Immature natural killer cell (primary cell): Measurements from ENCODE around the gene PMPCB. TPM values are rescaled to one million over a fixed set of nuclear protein-coding genes. Genes with fewer than 3 reads are reported as not detected.

Source experiments
- DNase-seq, 3 donors: peaks; one replicate each; pipeline ENCODE4 v3.0.0; 2022; ENCODE audit warnings: mixed read lengths in 1 of 3
- H3K27ac Mint-ChIP-seq, 6 donors: one replicate each; pipeline ENCODE4 v1.8.0; 2020; ENCODE audit warnings: mixed read lengths in 6 of 6, mild to moderate bottlenecking in 5 of 6, inconsistent platforms in 4 of 6, moderate library complexity in 3 of 6
- H3K27me3 Mint-ChIP-seq, 3 donors: one replicate each; pipeline ENCODE4 v1.8.0; 2020 to 2021; ENCODE audit warnings: low read depth in 3 of 3, mild to moderate bottlenecking in 3 of 3, mixed read lengths in 3 of 3, moderate library complexity in 3 of 3, inconsistent platforms in 1 of 3
- H3K36me3 Mint-ChIP-seq, 3 donors: one replicate each; pipeline ENCODE4 v1.8.0; 2020; ENCODE audit warnings: mixed read lengths in 3 of 3, inconsistent platforms in 2 of 3, mild to moderate bottlenecking in 2 of 3
- H3K4me1 Mint-ChIP-seq, 2 donors: one replicate each; pipeline ENCODE4 v1.8.0; 2020; ENCODE audit warnings: inconsistent platforms in 2 of 2, mild to moderate bottlenecking in 2 of 2, mixed read lengths in 2 of 2, moderate library complexity in 1 of 2
- H3K4me3 Mint-ChIP-seq, 5 donors: one replicate each; pipeline ENCODE4 v1.8.0; 2020; ENCODE audit warnings: mild to moderate bottlenecking in 5 of 5, mixed read lengths in 5 of 5, inconsistent platforms in 3 of 5, moderate library complexity in 3 of 5
- H3K9me3 Mint-ChIP-seq, 6 donors: one replicate each; pipeline ENCODE4 v1.8.0; 2020; ENCODE audit warnings: mild to moderate bottlenecking in 6 of 6, mixed read lengths in 6 of 6, inconsistent platforms in 4 of 6, moderate library complexity in 3 of 6
- polyA plus RNA-seq, 3 donors: library from polyadenylated mRNA; unstranded; fragments of 300-500 nt; fragmentation: Illumina TruSeq; gene quantifications; one replicate each; pipeline ENCODE4 v1.2.3, GENCODE V29; 2021

Gene PMPCB
- polyA plus RNA-seq, 3 donors from 2014 or later = 43.0 to 60.7 (median 54.8) TPM

DNA sequence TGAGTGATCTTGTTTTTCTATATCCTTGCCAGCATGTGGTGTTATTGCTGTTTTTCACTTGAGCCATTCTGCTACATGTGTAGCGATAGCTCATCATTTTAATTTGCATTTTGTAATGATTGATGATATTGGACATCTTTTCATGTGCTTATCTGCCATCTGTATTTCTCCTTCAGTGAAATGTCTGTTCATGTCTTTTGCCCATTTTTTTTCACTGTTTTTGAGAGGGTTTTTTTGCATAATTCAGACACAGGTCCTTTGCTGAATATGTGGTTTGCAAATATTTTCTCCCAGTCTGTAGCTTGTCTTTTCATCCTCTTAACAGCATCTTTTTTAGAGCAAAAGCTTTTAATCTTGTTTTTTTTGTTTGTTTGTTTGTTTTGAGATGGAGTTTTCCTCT, 3.7 kb upstream of the PMPCB start:
- no peak for DNase-seq
- Mint-ChIP-seq H3K9me3 (no peaks in the 10 kb centered on the region), H3K4me3 (no peak overlapping the region), H3K27me3 (peaks cover 5 to 7% (median 7%) of the 10 kb centered on the region in 3 donors), H3K36me3 (no peaks in the 10 kb centered on the region), H3K27ac (no peak overlapping the region), H3K4me1 (peaks cover 16 to 30% of the 10 kb centered on the region in 2 donors)

DNA sequence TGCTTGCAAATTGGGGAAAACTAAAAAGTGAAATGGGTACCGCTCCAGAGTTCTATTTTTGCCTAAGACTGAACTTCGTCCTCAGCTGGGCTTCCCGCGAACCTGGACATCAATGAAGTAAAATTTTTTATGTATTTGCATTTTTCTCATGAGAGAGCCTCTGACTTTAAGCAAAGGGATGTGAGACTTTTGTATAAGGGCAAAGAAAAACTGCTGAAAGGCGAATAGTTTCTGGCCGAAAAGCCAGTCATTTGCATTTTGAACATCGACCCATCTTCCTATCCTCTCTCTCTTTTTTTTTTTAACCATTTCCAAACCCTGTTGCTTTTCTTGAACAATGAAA, 573 bp downstream of the PMPCB start:
- Mint-ChIP-seq H3K27ac (peak overlapping the region; percentile 90 to 93 (median 92)), H3K4me3 (peak overlapping the region; percentile 87 to 89 (median 89)), H3K4me1 (peaks cover 23 to 49% of the 10 kb centered on the region in 2 donors), H3K27me3 (peaks cover 0 to 5% (median 3%) of the 10 kb centered on the region in 3 donors), H3K9me3 (no peaks in the 10 kb centered on the region), H3K36me3 (peaks cover 0 to 18% (median 4%) of the 10 kb centered on the region in 3 donors)
- no peak for DNase-seq

DNA sequence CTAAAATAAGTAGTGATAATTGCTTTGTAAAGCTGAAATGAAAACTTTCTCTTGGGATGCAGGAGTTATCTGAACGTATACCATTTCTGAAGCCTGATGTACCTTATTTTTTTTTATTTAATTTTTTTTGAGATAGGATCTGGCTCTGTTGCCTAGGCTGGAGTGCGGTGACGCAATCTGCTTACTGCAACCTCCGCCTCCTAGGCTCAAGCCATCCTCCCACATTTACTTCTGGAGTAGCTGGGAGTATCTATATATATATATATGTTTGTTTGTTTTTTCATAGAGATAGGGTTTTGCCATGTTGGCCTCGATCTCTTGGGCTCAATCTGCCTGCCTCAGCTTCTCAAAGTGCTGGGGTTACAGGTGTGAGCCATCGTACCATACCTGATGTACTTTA, 2.4 kb downstream of the PMPCB start:
- Mint-ChIP-seq H3K27me3 (peaks cover 0 to 3% (median 1%) of the 10 kb centered on the region in 3 donors), H3K36me3 (peaks cover 0 to 29% (median 12%) of the 10 kb centered on the region in 3 donors), H3K4me3 (no peak overlapping the region), H3K27ac (no peak overlapping the region), H3K9me3 (no peaks in the 10 kb centered on the region), H3K4me1 (peaks cover 23 to 55% of the 10 kb centered on the region in 2 donors)
- DNase-seq = no peak

DNA sequence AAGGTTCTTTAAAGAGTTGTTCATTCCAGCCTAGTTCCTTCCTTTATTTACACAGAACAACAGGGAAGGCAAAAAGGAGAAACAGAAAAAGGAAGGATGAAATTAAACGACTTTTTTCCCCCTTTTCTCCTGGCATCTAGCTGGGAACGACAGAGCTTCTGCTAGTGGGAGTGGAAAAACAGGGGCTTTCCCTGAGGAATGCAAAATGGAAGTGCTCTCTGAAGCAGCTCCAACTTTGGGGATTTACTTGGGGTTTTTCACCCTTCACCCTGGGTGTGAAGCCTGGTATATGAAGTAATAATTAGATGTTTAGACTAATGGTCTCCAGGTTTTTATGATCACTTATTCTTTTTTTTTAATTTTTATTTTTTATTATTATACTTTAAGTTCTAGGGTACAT, 4.2 kb downstream of the PMPCB start:
- no peak for DNase-seq
- peaks cover 20 to 53% of the 10 kb centered on the region in 2 donors for H3K4me1 Mint-ChIP-seq
- H3K27me3 Mint-ChIP-seq = peaks cover 0 to 3% (median 1%) of the 10 kb centered on the region in 3 donors
- H3K9me3 Mint-ChIP-seq = no peaks in the 10 kb centered on the region
- H3K4me3 Mint-ChIP-seq = no peak overlapping the region
- H3K27ac Mint-ChIP-seq = no peak overlapping the region
- peaks cover 0 to 40% (median 16%) of the 10 kb centered on the region in 3 donors for H3K36me3 Mint-ChIP-seq

DNA sequence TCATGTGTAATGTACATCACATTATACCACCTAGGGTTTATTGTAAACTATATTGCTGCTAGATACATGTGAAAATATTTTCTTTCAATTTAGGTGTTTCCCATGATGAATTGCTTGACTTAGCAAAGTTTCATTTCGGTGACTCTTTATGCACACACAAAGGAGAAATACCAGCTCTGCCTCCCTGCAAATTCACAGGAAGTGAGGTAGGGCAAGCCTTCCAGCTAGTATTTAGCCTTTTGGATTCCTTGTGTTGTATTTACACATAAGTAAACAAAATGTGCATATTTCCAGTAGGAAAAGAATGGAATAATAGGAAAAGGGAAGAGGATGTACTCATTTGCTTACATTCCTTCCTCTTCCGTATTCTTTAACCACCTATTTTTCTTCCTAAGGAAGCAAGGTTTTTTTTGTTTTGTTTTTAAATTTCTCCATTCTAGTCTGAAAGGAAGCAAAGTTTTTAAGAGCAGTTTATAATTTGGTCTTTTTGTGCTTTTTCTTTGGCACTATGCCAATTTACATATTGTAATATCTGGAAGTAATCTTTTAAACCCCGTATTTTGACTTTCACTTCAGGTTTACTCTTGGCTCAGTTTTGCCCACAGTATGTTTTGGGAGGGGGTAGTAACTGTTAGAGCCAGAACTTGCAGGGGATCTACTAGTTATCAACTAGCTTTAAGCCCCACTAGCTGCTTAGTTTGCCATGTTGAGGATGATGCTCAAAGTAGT, 10.4 kb downstream of the PMPCB start:
- H3K4me1 Mint-ChIP-seq = peaks cover 0 to 15% of the 10 kb centered on the region in 2 donors
- DNase-seq = no peak
- H3K27ac Mint-ChIP-seq = peak overlapping the region in 1 of 6 donors; percentile 40
- H3K27me3 Mint-ChIP-seq = no peaks in the 10 kb centered on the region
- H3K36me3 Mint-ChIP-seq = peaks cover 0 to 44% (median 20%) of the 10 kb centered on the region in 3 donors
- H3K9me3 Mint-ChIP-seq = no peaks in the 10 kb centered on the region
- no peak overlapping the region for H3K4me3 Mint-ChIP-seq

DNA sequence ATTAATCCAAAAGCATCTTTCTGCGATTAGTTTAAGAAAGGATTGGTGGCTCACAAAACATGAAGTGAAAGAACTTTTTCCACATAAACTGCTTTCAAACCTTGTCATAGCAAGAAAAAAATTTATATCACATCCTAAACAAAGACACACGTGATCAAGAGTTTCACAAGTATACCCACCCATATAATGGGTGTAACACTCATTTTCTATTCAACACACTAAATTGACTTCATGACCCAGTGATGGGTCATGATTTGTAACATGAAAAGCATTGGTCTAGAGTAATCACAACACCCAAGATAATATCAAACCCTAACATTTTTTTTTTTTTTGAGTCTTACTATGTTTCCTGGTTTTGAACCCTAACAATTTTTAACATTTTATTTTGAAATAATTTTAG, 17.6 kb downstream of the PMPCB start:
- Mint-ChIP-seq H3K36me3 (peaks cover 19 to 66% (median 28%) of the 10 kb centered on the region in 3 donors), H3K4me3 (no peak overlapping the region), H3K4me1 (peaks cover 0 to 5% of the 10 kb centered on the region in 2 donors), H3K27ac (peak overlapping the region in 1 of 6 donors; percentile 22), H3K27me3 (no peaks in the 10 kb centered on the region), H3K9me3 (no peaks in the 10 kb centered on the region)
- no peak for DNase-seq

DNA sequence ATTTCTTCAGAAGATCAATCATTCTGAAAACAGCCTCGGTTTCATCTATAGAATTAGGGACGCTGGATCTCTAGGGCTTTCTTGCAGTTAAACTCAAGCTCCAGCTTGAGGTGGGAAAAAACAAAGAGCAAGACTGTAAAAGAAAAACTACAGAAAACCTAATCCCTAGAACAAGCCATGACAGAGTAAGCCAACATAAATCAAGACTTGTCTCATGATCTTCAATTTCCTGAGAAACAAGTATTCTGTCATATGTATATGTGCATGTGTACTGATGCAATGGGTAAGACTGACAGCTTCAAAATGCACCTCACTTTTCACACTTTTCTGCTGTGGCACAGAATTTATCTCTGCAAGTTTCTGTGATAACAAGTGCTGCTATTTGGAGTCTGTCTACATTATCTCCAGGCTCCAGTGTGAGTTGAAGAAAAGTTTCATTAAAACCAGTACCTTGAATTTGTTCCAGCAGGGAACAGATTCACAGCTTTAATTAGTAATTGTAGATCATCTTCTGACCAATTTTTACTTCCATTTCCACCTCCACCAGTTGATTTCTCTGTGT, 19.2 kb downstream of the PMPCB start:
- H3K9me3 Mint-ChIP-seq = no peaks in the 10 kb centered on the region

DNA sequence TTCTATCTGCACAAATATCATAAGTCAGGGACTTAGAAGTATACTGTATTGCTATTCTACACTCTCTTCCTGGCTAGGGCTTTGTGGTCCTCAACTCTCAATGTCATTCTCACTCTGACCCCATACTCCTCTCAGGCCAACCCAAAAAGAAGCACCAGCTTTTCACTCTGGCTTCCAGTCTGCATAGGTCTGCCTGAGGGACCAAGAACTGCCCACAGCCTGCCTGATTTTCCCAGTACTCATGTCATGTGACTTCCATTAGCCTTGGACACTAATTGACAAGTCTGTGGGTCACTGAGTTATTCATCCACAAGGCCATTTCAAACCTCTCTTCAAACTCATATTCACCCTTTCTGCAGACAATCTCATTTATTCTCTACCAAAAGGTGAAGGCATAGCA, 19.8 kb downstream of the PMPCB start:
- peaks cover 19 to 61% (median 28%) of the 10 kb centered on the region in 3 donors for H3K36me3 Mint-ChIP-seq
- H3K27ac Mint-ChIP-seq = peak overlapping the region in 5 of 6 donors; percentile 1 to 73 (median 9)

More for the DNA sequence above, 19.2 kb downstream of the PMPCB start:
- Mint-ChIP-seq H3K27me3 (no peaks in the 10 kb centered on the region), H3K4me1 (peaks cover 0 to 5% of the 10 kb centered on the region in 2 donors), H3K36me3 (peaks cover 19 to 62% (median 28%) of the 10 kb centered on the region in 3 donors), H3K4me3 (no peak overlapping the region), H3K27ac (peak overlapping the region in 4 of 6 donors; percentile 3 to 73 (median 40))
- no peak for DNase-seq

DNA sequence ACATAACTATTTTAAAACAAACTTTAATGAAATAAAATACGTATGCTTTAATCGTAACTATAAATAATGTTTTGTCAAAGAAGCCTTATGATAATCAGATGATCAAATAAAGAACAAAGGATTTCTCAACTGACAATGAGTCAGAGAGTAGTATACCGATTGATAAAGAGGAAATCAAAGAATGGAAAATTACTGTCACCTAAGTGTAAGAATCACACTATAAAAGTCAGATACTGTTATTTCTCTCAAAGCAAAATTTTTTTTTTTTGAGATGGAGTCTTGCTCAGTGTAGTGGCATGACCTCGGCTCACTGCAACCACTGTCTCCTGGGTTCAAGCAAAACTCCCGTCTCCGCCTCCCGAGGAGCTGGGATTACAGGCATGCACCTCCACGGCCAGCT, 28.5 kb downstream of the PMPCB start:
- DNase-seq = no peak
- Mint-ChIP-seq H3K27me3 (no peaks in the 10 kb centered on the region), H3K36me3 (peaks cover 9 to 20% (median 19%) of the 10 kb centered on the region in 3 donors), H3K4me1 (peaks cover 0 to 9% of the 10 kb centered on the region in 2 donors), H3K4me3 (no peak overlapping the region), H3K27ac (no peak overlapping the region), H3K9me3 (no peaks in the 10 kb centered on the region)

More for the DNA sequence above, 19.8 kb downstream of the PMPCB start:
- H3K9me3 Mint-ChIP-seq = no peaks in the 10 kb centered on the region
- H3K4me1 Mint-ChIP-seq = peaks cover 0 to 5% of the 10 kb centered on the region in 2 donors
- H3K4me3 Mint-ChIP-seq = no peak overlapping the region
- H3K27me3 Mint-ChIP-seq = no peaks in the 10 kb centered on the region
- no peak for DNase-seq

DNA sequence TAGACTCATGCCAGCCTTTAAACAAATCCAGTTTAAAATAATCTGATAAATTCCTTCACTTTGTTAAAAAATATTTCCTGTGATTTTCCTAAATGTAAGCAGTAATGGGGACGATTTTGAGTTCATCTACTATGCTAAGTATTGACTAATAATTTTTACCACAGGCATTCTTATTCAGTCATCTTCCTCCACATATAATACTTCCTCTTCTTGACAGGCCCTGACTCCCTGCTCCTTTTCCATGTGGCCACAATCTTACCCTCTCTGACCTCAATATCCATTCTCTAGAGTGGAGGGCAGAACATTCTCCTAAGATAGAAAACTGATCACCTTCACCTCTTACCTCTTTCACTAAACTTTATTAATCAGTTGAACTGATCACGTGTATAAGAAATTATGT, 39.5 kb downstream of the PMPCB start:
- no peak for DNase-seq
- no peaks in the 10 kb centered on the region for H3K9me3 Mint-ChIP-seq
- peaks cover 8 to 39% (median 20%) of the 10 kb centered on the region in 3 donors for H3K36me3 Mint-ChIP-seq
- H3K27ac Mint-ChIP-seq = no peak overlapping the region
- peaks cover 0 to 2% (median 1%) of the 10 kb centered on the region in 3 donors for H3K27me3 Mint-ChIP-seq
- no peak overlapping the region for H3K4me3 Mint-ChIP-seq
- peaks cover 15 to 27% of the 10 kb centered on the region in 2 donors for H3K4me1 Mint-ChIP-seq

DNA sequence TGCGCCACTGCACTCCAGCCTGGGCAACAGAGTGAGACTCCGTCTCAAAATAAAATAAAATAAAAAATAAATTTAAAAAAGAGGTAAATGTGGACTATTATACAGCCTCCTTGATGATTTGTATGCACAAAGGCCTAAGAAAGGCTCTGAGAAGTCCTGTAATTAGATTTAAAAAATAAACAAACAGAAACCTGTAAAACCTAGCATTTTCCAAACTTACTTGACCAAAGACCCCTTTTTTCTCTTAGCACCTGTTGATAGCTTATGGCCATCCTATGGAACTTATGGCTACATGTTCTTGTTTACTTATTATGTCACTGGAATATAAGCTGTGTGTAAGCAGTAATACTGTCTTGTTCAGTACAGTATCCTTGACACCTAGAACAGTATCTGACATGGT, 41.6 kb downstream of the PMPCB start:
- H3K4me1 Mint-ChIP-seq = peaks cover 25 to 40% of the 10 kb centered on the region in 2 donors
- H3K4me3 Mint-ChIP-seq = no peak overlapping the region
- H3K27me3 Mint-ChIP-seq = peaks cover 0 to under 1% (median 0%) of the 10 kb centered on the region in 3 donors
- H3K27ac Mint-ChIP-seq = no peak overlapping the region
- DNase-seq = no peak
- H3K36me3 Mint-ChIP-seq = peaks cover 5 to 34% (median 17%) of the 10 kb centered on the region in 3 donors
- no peaks in the 10 kb centered on the region for H3K9me3 Mint-ChIP-seq

DNA sequence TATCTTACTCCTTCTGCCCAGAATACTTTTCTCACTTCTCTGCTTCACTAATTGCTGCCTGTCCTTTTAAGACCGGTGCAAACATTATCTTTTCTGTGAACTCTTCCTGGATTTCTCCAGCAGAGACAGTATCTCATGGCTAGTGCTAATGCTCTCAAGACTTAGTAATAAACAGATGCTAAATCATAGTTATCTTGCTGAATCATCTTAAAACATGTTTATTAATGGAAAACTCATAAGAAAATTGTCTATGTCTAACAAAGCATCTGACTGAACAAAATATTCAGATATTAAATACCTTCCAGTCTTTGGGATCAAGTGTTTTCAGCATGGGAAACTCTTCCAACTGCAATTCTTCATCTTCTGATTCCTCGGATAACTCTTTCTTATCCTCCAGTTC, 44.2 kb downstream of the PMPCB start:
- Mint-ChIP-seq H3K4me1 (peaks cover 39 to 63% of the 10 kb centered on the region in 2 donors), H3K4me3 (no peak overlapping the region), H3K27me3 (peaks cover 4 to 7% (median 5%) of the 10 kb centered on the region in 3 donors), H3K36me3 (peaks cover 5 to 34% (median 17%) of the 10 kb centered on the region in 3 donors), H3K9me3 (no peaks in the 10 kb centered on the region), H3K27ac (peak overlapping the region in 3 of 6 donors; percentile 46 to 49 (median 48))
- no peak for DNase-seq

DNA sequence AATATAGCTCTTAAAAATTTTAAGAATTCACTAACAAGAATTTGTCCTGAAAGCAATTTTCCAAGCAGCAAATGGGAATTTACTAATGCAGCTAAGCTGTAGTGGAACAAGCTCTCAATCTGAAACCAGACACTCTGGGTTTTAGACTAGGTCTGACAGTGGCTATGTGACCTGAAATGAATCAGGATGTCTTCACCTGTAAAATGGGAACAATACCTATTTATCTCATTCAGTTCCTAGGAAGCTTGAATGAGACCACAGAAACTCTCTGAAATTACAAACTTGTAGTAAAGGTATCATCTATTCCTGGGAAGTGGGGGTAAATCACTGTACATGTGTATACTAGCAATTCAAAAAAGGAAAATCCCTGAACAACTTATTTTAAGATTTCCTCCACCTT, 46.1 kb downstream of the PMPCB start:
- DNase-seq = no peak
- H3K9me3 Mint-ChIP-seq = no peaks in the 10 kb centered on the region
- peaks cover 5 to 20% (median 8%) of the 10 kb centered on the region in 3 donors for H3K36me3 Mint-ChIP-seq
- H3K4me1 Mint-ChIP-seq = peaks cover 50 to 82% of the 10 kb centered on the region in 2 donors
- peak overlapping the region; percentile 97 to 99 (median 97) for H3K4me3 Mint-ChIP-seq
- H3K27ac Mint-ChIP-seq = peak overlapping the region; percentile 94 to 99 (median 98)
- H3K27me3 Mint-ChIP-seq = peaks cover 4 to 9% (median 8%) of the 10 kb centered on the region in 3 donors
